Caco-2 (cell line): Measurements from ENCODE around the gene TNPO3. TPM values are rescaled to one million over a fixed set of nuclear protein-coding genes. Genes with fewer than 3 reads are reported as not detected.

Experiments
- BruUV-seq: library from RNA; stranded (reverse); fragments of 400-500 nt; replicated peaks from 2 replicates; lab custom pipeline; 2021; lab: Mats Ljungman, UMichigan
- CTCF ChIA-PET: fragments of 300-600 bp; sonication (Branson Sonifier 250); formaldehyde crosslinking; loops from one replicate; lab custom pipeline; 2022; ENCODE audit warnings: antibody characterized with exemption; lab: Charles Lee
- POLR2A ChIA-PET: fragments of 300-600 bp; sonication (Branson Sonifier 250); formaldehyde crosslinking; loops from one replicate; lab custom pipeline; 2022; ENCODE audit warnings: antibody characterized with exemption; lab: Charles Lee
- DNase-seq, 2 experiments: peaks; one replicate each; pipeline versions ENCODE4 v3.0.0 to v3.0.0-alpha.2; 2020 to 2022
- H3K27me3 ChIP-seq: replicated peaks from 2 replicates; pipeline ENCODE4 v1.6.0; 2011; ENCODE audit warnings: low read length; ENCODE audit not compliant: control insufficient read depth, insufficient read depth
- H3K36me3 ChIP-seq: 2 replicates; pipeline ENCODE4 v1.5.1; 2011; ENCODE audit warnings: low read length; ENCODE audit not compliant: control insufficient read depth, insufficient read depth
- H3K4me1 ChIP-seq: fragments of 250-450 bp; sonication (Bioruptor Pico); 2 replicates; pipeline ENCODE4 v1.5.1; 2020; ENCODE audit warnings: mild to moderate bottlenecking
- H3K4me3 ChIP-seq: 2 replicates; pipeline ENCODE4 v1.5.1; 2011; ENCODE audit warnings: low read depth, mild to moderate bottlenecking, control low read depth, low read length
- H3K9me3 ChIP-seq: fragments of 250-450 bp; sonication (Bioruptor Pico); 2 replicates; pipeline ENCODE4 v1.5.1; 2020; ENCODE audit warnings: mild to moderate bottlenecking, moderate library complexity
- H3K27ac Mint-ChIP-seq: one replicate; pipeline ENCODE4 v1.8.0; 2022; ENCODE audit warnings: mixed read lengths; ENCODE audit not compliant: unreplicated experiment
- H3K27me3 Mint-ChIP-seq: one replicate; pipeline ENCODE4 v1.8.0; 2022; ENCODE audit warnings: mixed read lengths; ENCODE audit not compliant: insufficient read depth, unreplicated experiment
- H3K36me3 Mint-ChIP-seq: one replicate; pipeline ENCODE4 v1.8.0; 2022; ENCODE audit warnings: mild to moderate bottlenecking, mixed read lengths; ENCODE audit not compliant: insufficient read depth, unreplicated experiment
- H3K4me1 Mint-ChIP-seq: one replicate; pipeline ENCODE4 v1.8.0; 2022; ENCODE audit warnings: low read depth, mixed read lengths; ENCODE audit not compliant: unreplicated experiment
- H3K4me3 Mint-ChIP-seq: one replicate; pipeline ENCODE4 v1.8.0; 2022; ENCODE audit warnings: mild to moderate bottlenecking, moderate library complexity, mixed read lengths; ENCODE audit not compliant: unreplicated experiment
- H3K9me3 Mint-ChIP-seq: one replicate; pipeline ENCODE4 v1.8.0; 2022; ENCODE audit warnings: mixed read lengths; ENCODE audit not compliant: unreplicated experiment
- intact Hi-C: fragments of 100-400 bp; cut with micrococcal nuclease; formaldehyde crosslinking; loops from one replicate; pipeline ENCODE4 v1.10.0; 2022; ENCODE audit not compliant: unreplicated experiment
- total RNA-seq: library from RNA; stranded (reverse); gene quantifications from 2 replicates; pipeline ENCODE4 v1.2.3, GENCODE V29; 2022
- TF ChIP-seq, protein P1 (sequence below), 2 experiments: fragments of 200-600 bp in 1 of 2; IDR thresholded peaks; 1 replicate in 1 of 2; 2 replicates in 1 of 2; pipeline versions ENCODE4 v1.5.1 to v1.8.0; 2011 to 2022; ENCODE audit warnings: antibody characterized with exemption in 1 of 2, control low read depth in 1 of 2, inconsistent platforms in 1 of 2, low read depth in 1 of 2, low read length in 1 of 2, mild to moderate bottlenecking in 1 of 2, moderate library complexity in 1 of 2; ENCODE audit not compliant: insufficient read depth in 1 of 2, severe bottlenecking in 1 of 2, unreplicated experiment in 1 of 2

The TNPO3 gene
- total RNA-seq, 1 experiment from 2014 or later: 59.8 TPM

GRCh38 chr7:129021656-129022055, 33.3 kb downstream of the TNPO3 start:
- no peaks in the 10 kb centered on the region; the same call in 1 of the 2 replicates for H3K4me1 ChIP-seq
- H3K27ac Mint-ChIP-seq: no peak overlapping the region

DNA sequence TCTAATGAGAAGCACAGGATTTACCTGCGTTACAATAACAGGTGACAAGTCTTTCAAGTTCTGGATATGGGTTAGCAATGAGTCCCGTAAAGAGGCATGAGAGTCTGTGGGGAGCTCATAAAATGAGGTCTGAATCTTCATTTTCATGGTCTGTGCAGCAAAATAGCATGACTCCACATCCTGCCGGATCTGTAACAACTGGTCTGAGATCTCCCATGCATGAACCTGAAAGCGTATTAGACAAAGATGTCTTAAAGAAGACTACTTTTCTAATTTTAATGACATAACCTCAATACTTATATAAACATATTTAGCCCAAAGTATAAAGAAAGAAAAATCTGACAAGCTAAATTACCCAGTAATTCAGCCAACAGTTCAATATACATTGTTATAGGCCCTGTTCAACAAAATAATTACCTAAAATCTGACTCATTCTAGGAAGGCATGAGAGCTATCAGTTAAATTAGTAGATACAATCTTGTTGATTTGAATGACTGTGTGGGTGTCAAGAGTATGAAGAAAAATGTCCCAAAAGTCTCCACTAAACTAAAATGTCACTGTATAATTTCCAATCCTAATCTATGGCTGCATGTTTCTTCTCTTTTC, 36.9 kb downstream of the TNPO3 start:
- H3K4me1 Mint-ChIP-seq: peaks cover 25% of the 10 kb centered on the region
- no peaks in the 10 kb centered on the region for H3K27me3 ChIP-seq
- H3K27ac Mint-ChIP-seq: no peak overlapping the region
- DNase-seq: no peak
- H3K36me3 Mint-ChIP-seq: peaks cover 36% of the 10 kb centered on the region
- intact Hi-C loops: no loop called here
- no TSS peak for BruUV-seq
- ChIA-PET POLR2A (no interaction called here), CTCF (interaction anchor here (0.5 to 1.3 kb wide), 2 partner anchors 10 to 74 kb away, joined by 5 to 7 read pairs; no protein-coding TSS in a partner anchor)
- no peaks in the 10 kb centered on the region for H3K9me3 ChIP-seq
- H3K9me3 Mint-ChIP-seq: no peaks in the 10 kb centered on the region
- TF ChIP-seq, protein P1, sequence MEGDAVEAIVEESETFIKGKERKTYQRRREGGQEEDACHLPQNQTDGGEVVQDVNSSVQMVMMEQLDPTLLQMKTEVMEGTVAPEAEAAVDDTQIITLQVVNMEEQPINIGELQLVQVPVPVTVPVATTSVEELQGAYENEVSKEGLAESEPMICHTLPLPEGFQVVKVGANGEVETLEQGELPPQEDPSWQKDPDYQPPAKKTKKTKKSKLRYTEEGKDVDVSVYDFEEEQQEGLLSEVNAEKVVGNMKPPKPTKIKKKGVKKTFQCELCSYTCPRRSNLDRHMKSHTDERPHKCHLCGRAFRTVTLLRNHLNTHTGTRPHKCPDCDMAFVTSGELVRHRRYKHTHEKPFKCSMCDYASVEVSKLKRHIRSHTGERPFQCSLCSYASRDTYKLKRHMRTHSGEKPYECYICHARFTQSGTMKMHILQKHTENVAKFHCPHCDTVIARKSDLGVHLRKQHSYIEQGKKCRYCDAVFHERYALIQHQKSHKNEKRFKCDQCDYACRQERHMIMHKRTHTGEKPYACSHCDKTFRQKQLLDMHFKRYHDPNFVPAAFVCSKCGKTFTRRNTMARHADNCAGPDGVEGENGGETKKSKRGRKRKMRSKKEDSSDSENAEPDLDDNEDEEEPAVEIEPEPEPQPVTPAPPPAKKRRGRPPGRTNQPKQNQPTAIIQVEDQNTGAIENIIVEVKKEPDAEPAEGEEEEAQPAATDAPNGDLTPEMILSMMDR (IDR thresholded peaks at IDR 0.05; ENCODE audit: insufficient read depth in 1 of 2, low read depth in 1 of 2, low read length in 1 of 2, severe bottlenecking in 1 of 2, unreplicated experiment in 1 of 2): no peak
- no peaks in the 10 kb centered on the region; the same call in 1 of the 2 replicates for H3K36me3 ChIP-seq
- no peaks in the 10 kb centered on the region; the same call in 1 of the 2 replicates for H3K4me1 ChIP-seq
- no peak overlapping the region for H3K4me3 ChIP-seq
- H3K4me3 Mint-ChIP-seq: no peak overlapping the region
- no peaks in the 10 kb centered on the region for H3K27me3 Mint-ChIP-seq

More at GRCh38 chr7:129021656-129022055, 33.3 kb downstream of the TNPO3 start:
- Histone ChIP-seq H3K36me3 (no peaks in the 10 kb centered on the region), H3K4me3 (no peak overlapping the region), H3K27me3 (no peaks in the 10 kb centered on the region), H3K9me3 (no peaks in the 10 kb centered on the region)
- H3K27me3 Mint-ChIP-seq: no peaks in the 10 kb centered on the region
- CTCF ChIA-PET: no interaction called here
- TF ChIP-seq, protein P1 (IDR thresholded peaks at IDR 0.05; ENCODE audit: insufficient read depth in 1 of 2, low read depth in 1 of 2, low read length in 1 of 2, severe bottlenecking in 1 of 2, unreplicated experiment in 1 of 2): no peak
- peaks cover 18% of the 10 kb centered on the region for H3K4me1 Mint-ChIP-seq
- H3K4me3 Mint-ChIP-seq: no peak overlapping the region
- POLR2A ChIA-PET: no interaction called here
- peaks cover 8% of the 10 kb centered on the region for H3K36me3 Mint-ChIP-seq
- no peak for DNase-seq
- BruUV-seq: no TSS peak
- intact Hi-C loops: no loop called here
- no peaks in the 10 kb centered on the region for H3K9me3 Mint-ChIP-seq

- Mint-ChIP-seq H3K27ac (no peak overlapping the region), H3K27me3 (no peaks in the 10 kb centered on the region), H3K4me1 (peaks cover 25% of the 10 kb centered on the region), H3K9me3 (no peaks in the 10 kb centered on the region), H3K36me3 (peaks cover 39% of the 10 kb centered on the region), H3K4me3 (no peak overlapping the region)
- BruUV-seq: no TSS peak
- Histone ChIP-seq H3K4me3 (no peak overlapping the region), H3K4me1 (no peaks in the 10 kb centered on the region; the same call in 1 of the 2 replicates), H3K36me3 (no peaks in the 10 kb centered on the region; the same call in 1 of the 2 replicates), H3K27me3 (no peaks in the 10 kb centered on the region), H3K9me3 (no peaks in the 10 kb centered on the region)
- no peak for DNase-seq
- intact Hi-C loops: no loop called here
- POLR2A ChIA-PET: no interaction called here
- CTCF ChIA-PET: interaction anchor here (0.5 to 1.3 kb wide), 2 partner anchors 10 to 74 kb away, joined by 5 to 7 read pairs; no protein-coding TSS in a partner anchor
- TF ChIP-seq, protein P1 (IDR thresholded peaks at IDR 0.05; ENCODE audit: insufficient read depth in 1 of 2, low read depth in 1 of 2, low read length in 1 of 2, severe bottlenecking in 1 of 2, unreplicated experiment in 1 of 2): no peak
Observed at GRCh38 chr7:129017264-129017663, 37.6 kb downstream of the TNPO3 start.
